OCI-LY1 (cell line): Measurements from ENCODE around the gene C4orf17.
"Not testable (repeated sequence)": the region's sequence is repeated elsewhere in the genome, so short reads cannot be mapped to it uniquely, and the experiment has no call there.

Experiments
- EZH2 ChIP-seq: fragments of 200-600 bp; sonication (generic), shearing (Covaris generic); IDR thresholded peaks from 2 replicates; pipeline ENCODE4 v1.8.0; 2017; ENCODE audit warnings: borderline replicate concordance, mixed run types, mild to moderate bottlenecking, antibody characterized with exemption, low read length, moderate library complexity, mixed read lengths
- TF ChIP-seq, protein P1 (sequence below): fragments of 200-600 bp; sonication (generic), shearing (Covaris generic); IDR thresholded peaks from 2 replicates; pipeline ENCODE4 v1.5.1; 2017; ENCODE audit warnings: mild to moderate bottlenecking, antibody characterized with exemption, low read length, moderate library complexity, mixed read lengths

- TF ChIP-seq, protein P1, sequence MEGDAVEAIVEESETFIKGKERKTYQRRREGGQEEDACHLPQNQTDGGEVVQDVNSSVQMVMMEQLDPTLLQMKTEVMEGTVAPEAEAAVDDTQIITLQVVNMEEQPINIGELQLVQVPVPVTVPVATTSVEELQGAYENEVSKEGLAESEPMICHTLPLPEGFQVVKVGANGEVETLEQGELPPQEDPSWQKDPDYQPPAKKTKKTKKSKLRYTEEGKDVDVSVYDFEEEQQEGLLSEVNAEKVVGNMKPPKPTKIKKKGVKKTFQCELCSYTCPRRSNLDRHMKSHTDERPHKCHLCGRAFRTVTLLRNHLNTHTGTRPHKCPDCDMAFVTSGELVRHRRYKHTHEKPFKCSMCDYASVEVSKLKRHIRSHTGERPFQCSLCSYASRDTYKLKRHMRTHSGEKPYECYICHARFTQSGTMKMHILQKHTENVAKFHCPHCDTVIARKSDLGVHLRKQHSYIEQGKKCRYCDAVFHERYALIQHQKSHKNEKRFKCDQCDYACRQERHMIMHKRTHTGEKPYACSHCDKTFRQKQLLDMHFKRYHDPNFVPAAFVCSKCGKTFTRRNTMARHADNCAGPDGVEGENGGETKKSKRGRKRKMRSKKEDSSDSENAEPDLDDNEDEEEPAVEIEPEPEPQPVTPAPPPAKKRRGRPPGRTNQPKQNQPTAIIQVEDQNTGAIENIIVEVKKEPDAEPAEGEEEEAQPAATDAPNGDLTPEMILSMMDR = not testable (repeated sequence)
- not testable (repeated sequence) for TF ChIP-seq EZH2
Observed at GRCh38 chr4:99534699-99535098, 23.9 kb downstream of the C4orf17 start.
